HepG2 (cell line): Measurements from ENCODE around the gene GPSM1. TPM values are rescaled to one million over a fixed set of nuclear protein-coding genes. Genes with fewer than 3 reads are reported as not detected.

Experiments used
- ARHGAP35 ChIP-seq: sonication (generic); formaldehyde crosslinking; IDR thresholded peaks from 2 replicates; pipeline ENCODE4 v1.9.0; 2022; ENCODE audit warnings: mild to moderate bottlenecking, inconsistent platforms, moderate library complexity, missing genetic modification reagents, borderline replicate concordance
- ARNT2 ChIP-seq: sonication (generic); formaldehyde crosslinking; IDR thresholded peaks from 2 replicates; pipeline ENCODE4 v1.8.0; 2022; ENCODE audit warnings: mild to moderate bottlenecking, low read depth, missing genetic modification reagents, moderate library complexity
- CEBPZ ChIP-seq: IDR thresholded peaks from 2 replicates; pipeline ENCODE4 v1.6.1; 2012; ENCODE audit warnings: low read length, improper control_type of control experiment
- CERS6 ChIP-seq: sonication (generic); formaldehyde crosslinking; IDR thresholded peaks from 2 replicates; pipeline ENCODE4 v1.5.0; 2020; ENCODE audit warnings: missing genetic modification reagents
- EHMT2 ChIP-seq: fragments of 200-600 bp; sonication (generic); IDR thresholded peaks from 2 replicates; pipeline ENCODE4 v1.7.0; 2017; ENCODE audit warnings: antibody characterized with exemption, low read depth, low read length, borderline replicate concordance
- MYC ChIP-seq: sonication (generic); formaldehyde crosslinking; IDR thresholded peaks from 2 replicates; pipeline ENCODE4 v1.9.0; 2021; ENCODE audit warnings: missing genetic modification reagents, borderline replicate concordance
- PLSCR1 ChIP-seq: sonication (generic); formaldehyde crosslinking; IDR thresholded peaks from 2 replicates; pipeline ENCODE4 v1.5.0; 2020; ENCODE audit warnings: missing genetic modification reagents, mild to moderate bottlenecking, borderline replicate concordance
- POLR2AphosphoS2 ChIP-seq: IDR thresholded peaks from 2 replicates; pipeline ENCODE4 v1.6.1; 2011; ENCODE audit warnings: low read depth, low read length, improper control_type of control experiment
- RBM39 ChIP-seq: fragments of 200-400 bp; formaldehyde crosslinking; IDR thresholded peaks from one replicate; pipeline ENCODE4 v1.6.1; 2018; ENCODE audit warnings: antibody characterized with exemption, mild to moderate bottlenecking, low read depth, low read length; ENCODE audit not compliant: poor library complexity, severe bottlenecking
- SNAPC5 ChIP-seq: sonication (generic); formaldehyde crosslinking; IDR thresholded peaks from 2 replicates; pipeline ENCODE4 v1.8.1; 2023; ENCODE audit warnings: mild to moderate bottlenecking, missing genetic modification reagents, borderline replicate concordance
- TBX2 ChIP-seq: sonication (generic); formaldehyde crosslinking; IDR thresholded peaks from 2 replicates; pipeline ENCODE4 v1.5.0; 2020; ENCODE audit warnings: missing genetic modification reagents, mild to moderate bottlenecking, borderline replicate concordance
- ZNF224 ChIP-seq: sonication (generic); formaldehyde crosslinking; IDR thresholded peaks from 2 replicates; pipeline ENCODE4 v1.5.0; 2020; ENCODE audit warnings: mild to moderate bottlenecking, missing genetic modification reagents
- ZNF333 ChIP-seq: sonication (generic); formaldehyde crosslinking; IDR thresholded peaks from 2 replicates; pipeline ENCODE4 v1.4.0; 2020; ENCODE audit warnings: mild to moderate bottlenecking, missing genetic modification reagents, borderline replicate concordance
- ZNF431 ChIP-seq: sonication (generic); formaldehyde crosslinking; IDR thresholded peaks from 2 replicates; pipeline ENCODE4 v1.9.0; 2022; ENCODE audit warnings: missing genetic modification reagents, low read depth, mild to moderate bottlenecking, borderline replicate concordance
- ZNF556 ChIP-seq: sonication (generic); formaldehyde crosslinking; IDR thresholded peaks from 2 replicates; pipeline ENCODE4 v1.4.0; 2020; ENCODE audit warnings: mild to moderate bottlenecking, missing genetic modification reagents, borderline replicate concordance
- ZNF605 ChIP-seq: sonication (generic); formaldehyde crosslinking; IDR thresholded peaks from 2 replicates; pipeline ENCODE4 v1.8.0; 2022; ENCODE audit warnings: mild to moderate bottlenecking, missing genetic modification reagents
- ZNF749 ChIP-seq: sonication (generic); formaldehyde crosslinking; IDR thresholded peaks from 2 replicates; pipeline ENCODE4 v1.8.0; 2022; ENCODE audit warnings: mild to moderate bottlenecking, missing genetic modification reagents, moderate library complexity, borderline replicate concordance
- ZNF770 ChIP-seq: sonication (generic); formaldehyde crosslinking; IDR thresholded peaks from 2 replicates; pipeline ENCODE4 v1.5.0; 2020; ENCODE audit warnings: mild to moderate bottlenecking, missing genetic modification reagents
- polyA plus RNA-seq, 8 experiments: library from polyadenylated mRNA; depleted of rRNA in 3 of 8; stranded (reverse) in 7 of 8; unstranded in 1 of 8; fragments of >200 nt; fragmentation: Illumina TruSeq in 4 of 8; extraction: Trizol in 4 of 8; gene quantifications; 2 replicates each; pipeline versions ENCODE4 v1.2.1 to v1.2.3, GENCODE V29; 2011 to 2016; ENCODE audit warnings: low read depth in 4 of 8, missing spikeins in 1 of 8, mixed read lengths in 1 of 8; ENCODE audit not compliant: insufficient read depth in 1 of 8
- total RNA-seq, 5 experiments: library from RNA; depleted of rRNA; stranded (reverse); fragments of >200 nt; fragmentation: Illumina TruSeq; extraction: Trizol; gene quantifications; 2 replicates each; pipeline ENCODE4 v1.2.3, GENCODE V29; 2016; ENCODE audit warnings: low read depth in 1 of 5

GPSM1 gene
- total and polyA plus RNA-seq, 2 of the 13 experiments (the other 11 are each of a cell fraction or from before 2014, with no cell fraction given): 1.0 to 2.4 TPM

- 0 out of 2 replicates have a peak, but pooled peaks have one; percentile 23 for TF ChIP-seq TBX2 (CRISPR knock-in tag)
- peak; percentile 4 for TF ChIP-seq RBM39
- TF ChIP-seq ZNF749 (CRISPR knock-in tag): no peak
- TF ChIP-seq MYC: peak; percentile 35; the same call in 1 of the 2 replicates
- TF ChIP-seq CERS6 (CRISPR knock-in tag): 0 out of 2 replicates have a peak, but pooled peaks have one; percentile 3
- no peak for TF ChIP-seq POLR2AphosphoS2
- peak; percentile 85; the same call in 1 of the 2 replicates for TF ChIP-seq ARNT2
- TF ChIP-seq ZNF770: no peak
- 0 out of 2 replicates have a peak, but pooled peaks have one; percentile 2 for TF ChIP-seq ZNF431 (CRISPR knock-in tag)
- no peak for TF ChIP-seq CEBPZ
- TF ChIP-seq SNAPC5: no peak
- 0 out of 2 replicates have a peak, but pooled peaks have one; percentile 19 for TF ChIP-seq ZNF556
- no peak for TF ChIP-seq ZNF605
- TF ChIP-seq ARHGAP35 (CRISPR knock-in tag): no peak
- TF ChIP-seq EHMT2: no peak
- no peak for TF ChIP-seq PLSCR1 (CRISPR knock-in tag)
- no peak for TF ChIP-seq ZNF333 (CRISPR knock-in tag)
- TF ChIP-seq ZNF224 (CRISPR knock-in tag): 0 out of 2 replicates have a peak, but pooled peaks have one; percentile 37
These were observed 72.1 kb downstream of the GPSM1 start (continued) for GRCh38 chr9:136399176-136400037.
